ENCODE results near the gene SEL1L2. TPM values are rescaled to one million over a fixed set of nuclear protein-coding genes. Genes with fewer than 3 reads are reported as not detected.

The SEL1L2 gene
- total RNA-seq, 6 experiments from 2014 or later, result not detected

DNA sequence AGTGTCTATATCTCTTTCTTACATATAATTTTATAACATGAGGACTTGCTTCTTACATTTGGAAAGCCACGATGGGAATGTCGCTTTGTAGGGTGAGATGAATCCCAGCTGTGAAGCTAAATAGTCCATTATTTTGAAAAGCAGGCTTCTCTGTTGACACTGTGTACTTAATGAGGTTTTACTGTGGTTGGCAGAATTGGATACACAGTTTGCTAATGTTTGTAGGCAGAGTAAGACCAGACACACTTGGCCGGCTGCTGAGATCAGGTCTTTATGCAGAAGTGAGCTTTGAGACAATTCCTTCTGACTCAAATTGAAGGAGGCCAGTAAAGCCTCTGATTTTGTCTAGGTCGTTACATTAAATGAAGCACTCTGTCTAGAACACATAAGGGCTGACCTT is 112.6 kb downstream of the SEL1L2 start:
- Histone ChIP-seq H3K27me3 (no peaks in the 10 kb centered on the region), H3K27ac (no peak overlapping the region), H3K9me3 (no peaks in the 10 kb centered on the region), H3K36me3 (no peaks in the 10 kb centered on the region), H3K4me3 (no peak overlapping the region), H3K4me1 (no peaks in the 10 kb centered on the region)
- TF ChIP-seq CTCF (IDR thresholded peaks at IDR 0.05) (no peak), POLR2A (IDR thresholded peaks at IDR 0.05) (no peak)
- ATAC-seq (no peak), DNase-seq (no peak)
- intact Hi-C loops (cut with DNase I), result no loop called here
- 23% methylated on average over 3 of the region's 4 CpGs for WGBS (ENCODE audit: insufficient coverage, low coverage, low lambda C conversion rate, missing lambda C conversion rate)

DNA sequence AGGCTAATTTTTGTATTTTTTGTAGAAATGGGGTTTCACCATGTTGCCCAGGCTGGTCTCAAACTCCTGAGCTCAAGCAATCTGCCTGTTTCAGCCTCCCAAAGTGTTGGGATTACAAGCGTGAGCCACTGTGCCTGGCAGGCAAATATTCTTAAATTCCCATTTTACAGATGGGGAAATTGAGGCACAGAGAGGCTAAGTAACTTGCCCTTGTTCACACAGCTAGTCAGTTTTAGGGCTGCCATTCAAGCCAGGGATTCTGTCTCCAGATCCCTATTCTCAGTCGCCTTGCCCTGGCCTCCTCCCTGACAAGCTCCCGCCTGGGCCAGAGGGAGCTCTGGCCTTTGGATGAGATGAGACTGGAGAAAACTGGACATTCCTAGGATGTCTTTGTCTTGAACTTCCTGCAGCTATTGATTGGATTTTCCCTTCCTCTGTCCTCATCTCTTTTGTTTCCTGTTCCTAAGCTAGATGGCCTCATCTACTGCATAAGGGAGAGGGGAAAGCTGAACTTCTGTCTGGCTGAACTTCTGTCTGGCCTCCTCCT is 115.1 kb downstream of the SEL1L2 start:
- intact Hi-C loops (cut with DNase I), result no loop called here
- Histone ChIP-seq H3K4me1 (no peaks in the 10 kb centered on the region), H3K27me3 (no peaks in the 10 kb centered on the region), H3K27ac (no peak overlapping the region), H3K36me3 (no peaks in the 10 kb centered on the region), H3K9me3 (no peaks in the 10 kb centered on the region), H3K4me3 (no peak overlapping the region)
- DNase-seq, result no peak
- ATAC-seq, result no peak
- TF ChIP-seq CTCF (IDR thresholded peaks at IDR 0.05) (no peak), POLR2A (IDR thresholded peaks at IDR 0.05) (no peak)
- WGBS (ENCODE audit: insufficient coverage, low coverage, low lambda C conversion rate, missing lambda C conversion rate), result 92% methylated on average over 2 of the region's 3 CpGs

DNA sequence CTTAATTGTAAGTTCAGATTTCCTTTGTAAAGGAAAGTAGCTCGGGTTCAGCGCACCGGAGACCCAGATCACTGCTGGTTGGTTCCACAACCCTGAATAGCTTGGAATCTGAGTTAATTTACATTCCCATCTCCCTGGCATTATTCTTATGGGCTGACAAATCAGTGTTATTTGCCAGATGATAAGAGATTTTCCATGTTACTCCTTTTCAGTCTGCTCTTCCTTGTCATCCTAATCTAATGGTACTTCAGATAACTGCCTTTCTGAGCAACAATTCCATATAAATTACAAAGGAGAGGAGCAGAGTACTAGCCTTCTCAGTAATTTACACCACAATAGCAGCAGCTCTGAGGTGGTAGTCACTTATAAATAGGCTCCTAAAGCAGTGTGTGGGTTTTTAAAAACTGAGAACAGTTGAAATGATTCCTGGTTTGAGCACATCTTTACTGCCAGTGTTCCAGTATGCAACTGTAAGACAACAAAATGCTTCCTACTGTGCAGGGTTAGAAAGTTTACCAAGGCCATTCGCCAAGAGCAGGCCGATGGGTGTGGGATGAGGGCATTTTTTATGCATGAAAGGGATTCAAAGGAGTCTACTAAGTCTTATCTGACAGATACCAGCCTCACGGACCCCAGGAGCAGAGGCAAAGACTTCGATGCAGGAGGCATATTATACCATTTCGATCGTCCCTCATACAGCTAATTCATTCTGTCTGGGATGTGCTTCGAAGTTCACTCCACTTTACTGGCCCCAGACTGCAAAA is 115.8 kb downstream of the SEL1L2 start:
- no peak for DNase-seq
- Histone ChIP-seq H3K4me1 (no peaks in the 10 kb centered on the region), H3K4me3 (no peak overlapping the region), H3K27me3 (no peaks in the 10 kb centered on the region), H3K9me3 (no peaks in the 10 kb centered on the region), H3K36me3 (no peaks in the 10 kb centered on the region), H3K27ac (no peak overlapping the region)
- 71% methylated on average over 9 of the region's 10 CpGs for WGBS (ENCODE audit: insufficient coverage, low coverage, low lambda C conversion rate, missing lambda C conversion rate)
- intact Hi-C loops (cut with DNase I), result no loop called here
- no peak for ATAC-seq
- no peak for TF ChIP-seq CTCF (IDR thresholded peaks at IDR 0.05)
- no peak for TF ChIP-seq POLR2A (IDR thresholded peaks at IDR 0.05)

DNA sequence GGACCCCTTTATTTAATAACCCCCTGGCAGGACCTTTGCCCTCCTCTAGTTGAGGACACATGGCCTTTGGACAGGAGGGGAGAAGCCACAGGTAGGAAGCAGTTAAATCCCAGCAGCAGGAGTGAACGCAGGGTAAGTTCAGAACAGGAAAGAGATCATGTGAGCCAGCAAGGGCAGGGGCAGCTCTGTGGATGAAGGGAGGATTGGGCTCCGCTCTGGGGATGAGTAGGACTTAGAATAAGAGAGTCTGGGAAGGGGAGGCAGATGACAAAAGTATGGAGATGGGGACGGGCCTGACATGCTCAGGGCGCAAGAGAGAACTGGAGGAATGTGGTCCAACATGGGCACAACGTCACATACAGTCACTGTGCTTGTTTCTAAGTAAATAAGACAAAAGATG is 116.6 kb downstream of the SEL1L2 start:
- no peak overlapping the region for H3K4me3 ChIP-seq
- no peaks in the 10 kb centered on the region for H3K4me1 ChIP-seq
- no peaks in the 10 kb centered on the region for H3K9me3 ChIP-seq
- ATAC-seq (no peak), DNase-seq (no peak)
- H3K27me3 ChIP-seq, result no peaks in the 10 kb centered on the region
- intact Hi-C loops (cut with DNase I), result no loop called here
- WGBS (ENCODE audit: insufficient coverage, low coverage, low lambda C conversion rate, missing lambda C conversion rate), result 64% methylated on average over 5 of the region's 5 CpGs
- no peak overlapping the region for H3K27ac ChIP-seq
- TF ChIP-seq CTCF (IDR thresholded peaks at IDR 0.05), result no peak
- no peak for TF ChIP-seq POLR2A (IDR thresholded peaks at IDR 0.05)
- no peaks in the 10 kb centered on the region for H3K36me3 ChIP-seq

All from right lobe of liver (tissue), 6 donors.